GM12873 (cell line): ENCODE data around the gene SLC38A10.

Experiments used
- CTCF ChIP-seq: IDR thresholded peaks from 2 replicates; pipeline ENCODE4 v1.5.1; 2012; ENCODE audit warnings: low read depth, mild to moderate bottlenecking, moderate library complexity, low read length, control low read depth; ENCODE audit not compliant: insufficient read depth; ENCODE audit errors: missing control alignments

Gene SLC38A10

GRCh38 chr17:81265576-81265975 lies 29.5 kb downstream of the SLC38A10 start:
- no peak for TF ChIP-seq CTCF

GRCh38 chr17:81264640-81265039 lies 30.5 kb downstream of the SLC38A10 start:
- no peak for TF ChIP-seq CTCF

DNA sequence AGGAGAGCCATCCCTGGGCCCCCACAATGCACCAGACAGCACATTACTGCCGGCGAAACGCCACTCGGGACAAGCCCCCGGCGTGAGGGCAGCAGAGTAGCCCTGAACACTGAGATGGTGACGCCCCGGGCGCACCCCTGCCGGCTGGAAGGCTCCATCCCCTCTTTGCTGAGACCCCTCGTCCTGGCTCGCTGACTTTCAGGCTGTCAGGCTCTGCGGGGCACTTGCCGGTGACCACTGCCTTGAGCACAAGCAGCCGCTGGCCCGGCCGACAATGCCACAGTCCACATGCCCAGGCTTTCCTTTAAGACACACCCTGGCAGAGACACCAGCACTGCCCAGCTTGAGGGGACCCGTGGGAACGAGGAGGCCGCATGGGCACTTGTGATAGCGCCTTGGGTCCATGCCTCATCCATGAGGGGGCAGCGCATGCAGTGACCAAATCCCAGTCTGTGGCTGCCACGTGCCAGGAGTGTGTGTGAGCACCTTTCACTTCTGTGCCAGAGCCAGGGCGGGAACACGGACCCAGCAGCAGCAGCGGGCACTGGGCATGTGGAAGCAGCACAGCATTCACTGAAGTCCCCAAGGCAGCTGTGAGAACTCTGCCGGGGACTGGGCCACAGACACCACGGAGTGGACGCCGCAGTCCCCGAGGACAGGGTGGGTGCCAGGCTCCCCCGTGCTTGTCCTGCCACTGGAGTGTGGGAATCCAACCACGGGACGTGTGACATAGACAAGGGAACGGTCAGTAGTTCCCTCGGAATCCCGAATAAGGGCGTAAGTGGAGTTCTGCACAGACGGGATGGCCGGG lies 31.5 kb downstream of the SLC38A10 start:
- no peak for TF ChIP-seq CTCF

DNA sequence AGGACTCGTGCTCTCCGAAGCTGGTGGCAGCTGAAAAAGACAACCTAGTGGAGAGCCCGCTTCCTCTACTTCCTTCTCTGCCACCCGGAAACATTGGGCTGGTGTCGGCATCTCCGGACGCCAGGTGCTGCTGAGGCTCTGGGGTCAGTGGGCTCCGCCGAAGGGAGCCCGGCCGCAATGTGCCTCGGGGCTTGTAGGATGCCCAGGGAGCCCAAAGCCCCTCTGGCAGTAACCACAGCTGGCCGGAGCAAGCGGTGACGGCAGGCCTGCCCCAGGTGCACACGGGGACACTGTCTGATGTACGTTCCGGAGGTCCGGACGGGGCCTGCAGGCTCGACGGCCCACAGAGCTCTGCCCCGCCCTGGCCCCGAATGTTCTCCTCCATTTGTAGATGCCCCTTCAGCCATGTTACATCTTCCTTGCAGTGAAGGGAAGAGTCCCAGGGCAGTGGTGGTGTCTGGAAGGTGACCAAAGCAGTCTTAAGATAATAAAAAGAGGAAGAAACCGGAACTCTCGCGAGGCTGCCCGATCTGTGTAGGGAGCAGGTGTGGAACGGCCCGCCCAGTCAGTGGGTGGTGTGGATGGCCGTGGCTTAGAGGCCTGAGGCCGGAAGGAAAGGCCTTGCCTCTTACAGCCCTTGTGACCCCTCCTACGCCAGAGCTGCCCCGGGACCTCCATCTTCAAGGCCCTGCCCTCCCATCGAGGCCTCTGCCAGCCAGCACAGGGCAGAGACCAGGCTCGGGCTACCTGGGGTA lies 33.3 kb downstream of the SLC38A10 start:
- no peak for TF ChIP-seq CTCF

- TF ChIP-seq CTCF: no peak
Measured at GRCh38 chr17:81261096-81261495, 34.0 kb downstream of the SLC38A10 start.

DNA sequence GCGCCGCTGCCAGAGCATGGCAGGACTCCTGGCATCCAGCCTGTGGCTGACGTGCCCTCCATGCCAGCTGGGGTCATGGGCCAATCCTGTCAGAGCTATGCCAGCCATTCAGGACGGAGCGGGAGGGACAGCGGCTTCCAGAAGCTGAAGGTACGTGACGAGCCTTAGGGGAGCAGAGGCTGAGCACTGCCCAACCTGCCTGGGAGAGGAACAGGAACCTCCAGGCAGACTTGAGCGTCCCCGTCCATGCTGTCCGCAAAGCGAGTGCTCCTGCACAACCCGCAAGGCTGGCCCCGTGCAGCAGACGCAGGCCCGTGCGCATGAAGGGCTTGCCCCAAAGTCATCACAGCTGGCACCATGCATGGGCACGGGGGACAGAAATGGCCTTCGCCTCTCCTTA lies 34.5 kb downstream of the SLC38A10 start:
- TF ChIP-seq CTCF: no peak

DNA sequence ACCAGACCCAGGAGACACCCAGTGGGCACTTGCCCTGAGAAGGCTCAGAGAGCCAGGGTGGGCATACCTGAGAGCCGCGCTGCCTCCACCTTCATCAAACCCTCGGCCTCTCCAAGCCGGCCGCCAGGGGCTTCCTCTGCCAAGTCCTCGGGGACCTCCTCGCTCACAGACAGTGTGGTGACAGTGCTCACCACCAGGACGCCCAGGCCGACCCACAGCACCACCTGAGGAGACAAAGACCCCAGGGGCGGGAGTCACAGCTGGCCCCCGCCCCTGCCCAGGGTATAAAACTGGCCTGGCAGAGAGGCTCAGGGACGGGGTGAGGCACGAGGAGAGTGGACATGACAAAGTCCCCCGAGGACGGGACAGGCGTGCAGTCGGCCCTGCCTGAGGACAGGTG lies 34.9 kb downstream of the SLC38A10 start:
- no peak for TF ChIP-seq CTCF
